Heart left ventricle (tissue), 13 donors: ENCODE data around the gene PUS7L.

Experiments
- POLR2A ChIP-seq, 2 donors: fragments of 450-650 bp; IDR thresholded peaks; one replicate each; pipeline ENCODE4 v1.6.1; 2017; ENCODE audit warnings: antibody characterized with exemption in 2 of 2, mild to moderate bottlenecking in 2 of 2, moderate library complexity in 2 of 2
- TF ChIP-seq, protein P1 (sequence below), 12 donors: fragments of 200-600 bp; sonication (generic) in 4 of 12; IDR thresholded peaks; one replicate each; pipeline versions ENCODE4 v1.5.0 to v1.8.0; 2018 to 2022; ENCODE audit warnings: antibody characterized with exemption in 12 of 12, mild to moderate bottlenecking in 5 of 12
- donor health status: ischemic (EF 13 %, LVEDD 7.1; RV severe dilation, severe dysfunction).
- donor health status: DM: no; HTN: yes; CAD: no.
- donor health status: DM: no; HTN: no; CAD: no.
- donor health status: ischemic (EF 25% LVEDD 6.9; RV normal size, moderate dysfunction).
- donor health status: ischemic (EF 25% LVEDD 5.7; RV mildly dilated, moderate dysfunction).
- donor health status: ischemic (EF 35%, LVEDD 5.7; RV mildly dilated, moderate dysfunction).
- donor health status: nonischemic (EF 11% LVEDD 7.7; RV severe dilation, severe dysfunction).
- donor health status: DM: yes; HTN: yes; CAD: no.
- donor health status: PGD.
- donor health status: ischemic (EF 29% LVEDD 5.4; RV normal size, mild dysfunction).
- donor health status: nonischemic (EF 23%, LVEDD 6.1; RV moderate dilation, normal function).

DNA sequence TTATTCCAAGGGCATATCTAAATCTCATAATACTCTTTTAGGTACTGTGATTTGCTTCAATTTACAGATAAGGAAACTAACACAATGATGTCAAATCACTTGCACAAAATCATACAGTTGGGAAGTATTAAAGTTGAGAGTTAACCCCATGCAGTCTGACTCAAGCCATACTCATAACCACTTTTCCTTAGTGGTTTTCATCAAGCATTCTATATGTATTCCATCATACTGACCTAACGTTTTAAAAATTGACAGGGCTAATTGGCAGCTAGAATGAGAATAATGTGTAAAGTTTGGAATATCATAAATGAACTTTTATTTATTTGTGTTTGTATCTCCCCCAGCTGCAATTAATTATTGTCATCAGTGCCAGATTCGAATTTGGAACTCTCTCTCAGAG is 20.9 kb downstream of the PUS7L start:
- TF ChIP-seq POLR2A (IDR thresholded peaks at IDR 0.05), result no peak
- TF ChIP-seq, protein P1, sequence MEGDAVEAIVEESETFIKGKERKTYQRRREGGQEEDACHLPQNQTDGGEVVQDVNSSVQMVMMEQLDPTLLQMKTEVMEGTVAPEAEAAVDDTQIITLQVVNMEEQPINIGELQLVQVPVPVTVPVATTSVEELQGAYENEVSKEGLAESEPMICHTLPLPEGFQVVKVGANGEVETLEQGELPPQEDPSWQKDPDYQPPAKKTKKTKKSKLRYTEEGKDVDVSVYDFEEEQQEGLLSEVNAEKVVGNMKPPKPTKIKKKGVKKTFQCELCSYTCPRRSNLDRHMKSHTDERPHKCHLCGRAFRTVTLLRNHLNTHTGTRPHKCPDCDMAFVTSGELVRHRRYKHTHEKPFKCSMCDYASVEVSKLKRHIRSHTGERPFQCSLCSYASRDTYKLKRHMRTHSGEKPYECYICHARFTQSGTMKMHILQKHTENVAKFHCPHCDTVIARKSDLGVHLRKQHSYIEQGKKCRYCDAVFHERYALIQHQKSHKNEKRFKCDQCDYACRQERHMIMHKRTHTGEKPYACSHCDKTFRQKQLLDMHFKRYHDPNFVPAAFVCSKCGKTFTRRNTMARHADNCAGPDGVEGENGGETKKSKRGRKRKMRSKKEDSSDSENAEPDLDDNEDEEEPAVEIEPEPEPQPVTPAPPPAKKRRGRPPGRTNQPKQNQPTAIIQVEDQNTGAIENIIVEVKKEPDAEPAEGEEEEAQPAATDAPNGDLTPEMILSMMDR (IDR thresholded peaks at IDR 0.05), result no peak
